WTC11 (cell line): Measurements from ENCODE around the gene MORC1. TPM values are rescaled to one million over a fixed set of nuclear protein-coding genes. Genes with fewer than 3 reads are reported as not detected.
A peak's percentile ranks its signal among the peaks of the same experiment; 100 is the strongest.

ENCODE experiments used
- ATAC-seq: fragments of 200-7000 bp; cut with Tn5 transposase; 2 replicates; pipeline ENCODE4 v1.10.0; 2021; ENCODE audit warnings: mild to moderate bottlenecking, moderate library complexity
- CTCF ChIA-PET: fragments of 300-600 bp; sonication (Branson Sonifier 250); formaldehyde crosslinking; loops from one replicate; lab custom pipeline; 2021; ENCODE audit warnings: antibody characterized with exemption; lab: Charles Lee
- POLR2A ChIA-PET: fragments of 350-600 bp; sonication (Branson Sonifier 250); formaldehyde crosslinking; loops from one replicate; lab custom pipeline; 2021; ENCODE audit warnings: antibody characterized with exemption; lab: Charles Lee
- DNase-seq: peaks from one replicate; pipeline ENCODE4 v3.0.0; 2021; ENCODE audit warnings: low spot score
- H3K27ac Mint-ChIP-seq: 2 replicates; pipeline ENCODE4 v1.8.0; 2021; ENCODE audit warnings: mixed read lengths
- H3K27me3 Mint-ChIP-seq: 2 replicates; pipeline ENCODE4 v1.8.0; 2021; ENCODE audit warnings: low read depth, mild to moderate bottlenecking, moderate library complexity, mixed read lengths
- H3K36me3 Mint-ChIP-seq: 2 replicates; pipeline ENCODE4 v1.8.0; 2021; ENCODE audit warnings: mixed read lengths
- H3K4me1 Mint-ChIP-seq: 2 replicates; pipeline ENCODE4 v1.8.0; 2022; ENCODE audit warnings: mixed read lengths
- H3K4me3 Mint-ChIP-seq: 2 replicates; pipeline ENCODE4 v1.8.0; 2021; ENCODE audit warnings: mild to moderate bottlenecking, moderate library complexity, mixed read lengths
- H3K9me3 Mint-ChIP-seq: 2 replicates; pipeline ENCODE4 v1.8.0; 2021; ENCODE audit warnings: mixed read lengths
- MXD4 ChIP-seq: fragments of 250-450 bp; sonication (Bioruptor Pico); IDR thresholded peaks from 2 replicates; pipeline ENCODE4 v1.8.0; 2021; ENCODE audit warnings: mild to moderate bottlenecking, moderate library complexity, borderline replicate concordance
- RORB ChIP-seq: fragments of 250-450 bp; sonication (Bioruptor Pico); IDR thresholded peaks from 2 replicates; pipeline ENCODE4 v1.9.0; 2021; ENCODE audit warnings: mild to moderate bottlenecking
- ZNF232 ChIP-seq: sonication (generic); formaldehyde crosslinking; IDR thresholded peaks from 2 replicates; pipeline ENCODE4 v1.8.0; 2022; ENCODE audit warnings: mild to moderate bottlenecking, missing genetic modification reagents
- ZNF281 ChIP-seq: sonication (generic); formaldehyde crosslinking; IDR thresholded peaks from 2 replicates; pipeline ENCODE4 v1.8.0; 2023; ENCODE audit warnings: mild to moderate bottlenecking, missing genetic modification reagents
- ZNF671 ChIP-seq: fragments of 250-450 bp; sonication (Bioruptor Pico); IDR thresholded peaks from 2 replicates; pipeline ENCODE4 v1.8.0; 2021; ENCODE audit warnings: mild to moderate bottlenecking
- total RNA-seq: library from RNA; stranded (reverse); gene quantifications from 3 replicates; pipeline ENCODE4 v1.2.3, GENCODE V29; 2021
- TF ChIP-seq, protein P1 (sequence below): sonication (generic); formaldehyde crosslinking; IDR thresholded peaks from 2 replicates; pipeline ENCODE4 v1.8.1; 2022; ENCODE audit warnings: mild to moderate bottlenecking, missing genetic modification reagents, moderate library complexity, borderline replicate concordance
- TF ChIP-seq, protein P2 (sequence below): sonication (generic); formaldehyde crosslinking; IDR thresholded peaks from 2 replicates; pipeline ENCODE4 v1.8.1; 2023; ENCODE audit warnings: mild to moderate bottlenecking, missing genetic modification reagents, moderate library complexity
- TF ChIP-seq, protein P3 (sequence below): sonication (generic); formaldehyde crosslinking; IDR thresholded peaks from 2 replicates; pipeline ENCODE4 v1.8.0; 2022; ENCODE audit warnings: mild to moderate bottlenecking, missing genetic modification reagents

MORC1 gene
- total RNA-seq, 1 experiment from 2014 or later, result not detected

DNA sequence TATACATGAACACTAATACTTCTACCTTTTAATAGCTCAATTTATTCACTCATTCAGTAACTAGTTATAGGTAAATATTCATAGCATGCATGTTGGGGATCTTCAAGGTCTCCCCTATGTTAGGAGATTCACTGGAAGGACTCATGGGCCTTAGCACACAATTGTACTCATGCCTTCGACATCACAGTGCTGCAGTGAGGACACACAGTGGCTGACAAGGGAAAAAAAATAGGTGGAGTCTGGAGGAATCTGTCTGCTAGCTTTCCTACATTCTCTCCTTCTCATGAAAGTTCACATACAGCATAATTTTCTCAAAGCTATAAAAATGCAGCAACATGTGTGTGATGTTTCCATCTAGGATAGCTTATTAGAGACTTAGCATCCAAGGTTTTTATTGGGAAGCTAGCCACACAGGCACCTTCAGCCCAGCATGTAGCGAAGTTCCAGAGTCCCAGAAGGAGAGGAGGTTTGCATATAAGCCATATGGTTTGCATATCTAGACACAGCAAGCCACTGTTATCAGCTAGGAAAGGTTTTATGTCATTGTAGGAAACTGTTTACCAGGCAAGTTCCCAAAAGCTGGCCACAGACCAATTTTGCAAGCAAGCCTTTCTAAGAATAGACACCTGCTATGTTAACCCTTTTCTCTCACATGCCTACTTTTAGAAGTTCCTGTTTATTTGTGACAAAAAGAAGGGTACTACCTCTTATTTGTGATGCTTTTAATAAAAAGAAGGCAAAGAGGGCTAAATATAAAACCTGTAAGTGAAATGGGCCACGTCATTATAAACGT, 46.4 kb downstream of the MORC1 start:
- no peak overlapping the region for H3K27ac Mint-ChIP-seq
- TF ChIP-seq, protein P1, sequence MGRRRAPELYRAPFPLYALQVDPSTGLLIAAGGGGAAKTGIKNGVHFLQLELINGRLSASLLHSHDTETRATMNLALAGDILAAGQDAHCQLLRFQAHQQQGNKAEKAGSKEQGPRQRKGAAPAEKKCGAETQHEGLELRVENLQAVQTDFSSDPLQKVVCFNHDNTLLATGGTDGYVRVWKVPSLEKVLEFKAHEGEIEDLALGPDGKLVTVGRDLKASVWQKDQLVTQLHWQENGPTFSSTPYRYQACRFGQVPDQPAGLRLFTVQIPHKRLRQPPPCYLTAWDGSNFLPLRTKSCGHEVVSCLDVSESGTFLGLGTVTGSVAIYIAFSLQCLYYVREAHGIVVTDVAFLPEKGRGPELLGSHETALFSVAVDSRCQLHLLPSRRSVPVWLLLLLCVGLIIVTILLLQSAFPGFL (CRISPR knock-in tag), result no peak
- TF ChIP-seq ZNF671 (CRISPR knock-in tag) (no peak), MXD4 (CRISPR knock-in tag) (no peak), RORB (no peak), ZNF232 (no peak)
- TF ChIP-seq, protein P2, sequence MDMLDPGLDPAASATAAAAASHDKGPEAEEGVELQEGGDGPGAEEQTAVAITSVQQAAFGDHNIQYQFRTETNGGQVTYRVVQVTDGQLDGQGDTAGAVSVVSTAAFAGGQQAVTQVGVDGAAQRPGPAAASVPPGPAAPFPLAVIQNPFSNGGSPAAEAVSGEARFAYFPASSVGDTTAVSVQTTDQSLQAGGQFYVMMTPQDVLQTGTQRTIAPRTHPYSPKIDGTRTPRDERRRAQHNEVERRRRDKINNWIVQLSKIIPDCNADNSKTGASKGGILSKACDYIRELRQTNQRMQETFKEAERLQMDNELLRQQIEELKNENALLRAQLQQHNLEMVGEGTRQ, result no peak
- ChIA-PET POLR2A (interaction anchor here (0.6 kb wide), 1 partner anchor 269 kb away, joined by 3 read pairs; no protein-coding TSS in a partner anchor), CTCF (interaction anchor here (1.9 to 2.8 kb wide), 2 partner anchors 11 to 48 kb away, joined by 12 to 13 read pairs; no protein-coding TSS in a partner anchor)
- no peaks in the 10 kb centered on the region for H3K27me3 Mint-ChIP-seq
- no peaks in the 10 kb centered on the region for H3K36me3 Mint-ChIP-seq
- ATAC-seq (peak; percentile 76), DNase-seq (no peak)
- no peaks in the 10 kb centered on the region for H3K9me3 Mint-ChIP-seq
- H3K4me3 Mint-ChIP-seq, result no peak overlapping the region
- H3K4me1 Mint-ChIP-seq, result peaks cover 10% of the 10 kb centered on the region

DNA sequence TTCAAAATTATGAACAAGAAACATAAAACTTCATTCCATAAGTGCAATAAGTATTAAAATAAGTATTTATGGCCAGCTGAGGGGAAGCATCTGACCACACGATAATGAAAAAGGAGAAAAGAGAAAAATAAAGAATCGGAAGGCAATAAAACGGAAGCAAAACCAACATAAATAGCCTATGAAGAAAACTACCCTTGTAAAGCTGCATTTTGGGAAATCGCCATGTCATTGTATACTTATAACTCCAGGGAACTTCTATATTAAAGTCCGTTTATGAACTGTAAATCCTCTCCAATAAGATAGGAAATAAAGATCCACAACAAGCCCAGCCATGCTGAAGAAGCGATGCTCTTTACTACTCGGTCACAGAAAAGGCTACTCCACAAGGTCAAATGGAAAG, 47.7 kb downstream of the MORC1 start:
- no peak overlapping the region for H3K4me3 Mint-ChIP-seq

More for the DNA sequence above, 47.7 kb downstream of the MORC1 start:
- no peaks in the 10 kb centered on the region for H3K36me3 Mint-ChIP-seq
- peaks cover 10% of the 10 kb centered on the region for H3K4me1 Mint-ChIP-seq
- POLR2A ChIA-PET, result no interaction called here
- CTCF ChIA-PET, result interaction anchor here (1.9 kb wide), 1 partner anchor 46 kb away, joined by 12 read pairs; no protein-coding TSS in a partner anchor
- H3K27me3 Mint-ChIP-seq, result no peaks in the 10 kb centered on the region
- no peak for DNase-seq
- H3K9me3 Mint-ChIP-seq, result no peaks in the 10 kb centered on the region
- ATAC-seq, result no peak
- TF ChIP-seq, protein P2, result no peak
- TF ChIP-seq ZNF281 (CRISPR knock-in tag), result no peak
- TF ChIP-seq, protein P3, sequence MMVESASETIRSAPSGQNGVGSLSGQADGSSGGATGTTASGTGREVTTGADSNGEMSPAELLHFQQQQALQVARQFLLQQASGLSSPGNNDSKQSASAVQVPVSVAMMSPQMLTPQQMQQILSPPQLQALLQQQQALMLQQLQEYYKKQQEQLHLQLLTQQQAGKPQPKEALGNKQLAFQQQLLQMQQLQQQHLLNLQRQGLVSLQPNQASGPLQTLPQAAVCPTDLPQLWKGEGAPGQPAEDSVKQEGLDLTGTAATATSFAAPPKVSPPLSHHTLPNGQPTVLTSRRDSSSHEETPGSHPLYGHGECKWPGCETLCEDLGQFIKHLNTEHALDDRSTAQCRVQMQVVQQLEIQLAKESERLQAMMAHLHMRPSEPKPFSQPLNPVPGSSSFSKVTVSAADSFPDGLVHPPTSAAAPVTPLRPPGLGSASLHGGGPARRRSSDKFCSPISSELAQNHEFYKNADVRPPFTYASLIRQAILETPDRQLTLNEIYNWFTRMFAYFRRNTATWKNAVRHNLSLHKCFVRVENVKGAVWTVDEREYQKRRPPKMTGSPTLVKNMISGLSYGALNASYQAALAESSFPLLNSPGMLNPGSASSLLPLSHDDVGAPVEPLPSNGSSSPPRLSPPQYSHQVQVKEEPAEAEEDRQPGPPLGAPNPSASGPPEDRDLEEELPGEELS, result no peak
- no peak overlapping the region for H3K27ac Mint-ChIP-seq
